SU-DHL-6 (cell line): Measurements from ENCODE around the gene SLX9.
A peak's percentile ranks its signal among the peaks of the same experiment; 100 is the strongest.

Experiments
- H2AFZ ChIP-seq: fragments of 200-600 bp; sonication (generic); 2 replicates; pipeline ENCODE4 v1.6.1; 2014; ENCODE audit warnings: low read depth, mild to moderate bottlenecking, moderate library complexity, mixed read lengths, antibody characterized with exemption, low read length; ENCODE audit not compliant: severe bottlenecking
- H3F3A ChIP-seq: fragments of 200-600 bp; shearing (Covaris generic); 2 replicates; pipeline ENCODE4 v1.6.0; 2016; ENCODE audit warnings: antibody characterized with exemption, mild to moderate bottlenecking; ENCODE audit not compliant: insufficient read depth
- H3K27ac ChIP-seq: fragments of 200-600 bp; sonication (generic); 2 replicates; pipeline ENCODE4 v1.5.1; 2016; ENCODE audit warnings: low read depth, mild to moderate bottlenecking, low read length, moderate library complexity, mixed read lengths
- H3K27me3 ChIP-seq: fragments of 200-600 bp; sonication (generic), shearing (Covaris generic); 2 replicates; pipeline ENCODE4 v1.6.0; 2014; ENCODE audit warnings: mild to moderate bottlenecking, low read length
- H3K36me3 ChIP-seq: fragments of 200-600 bp; sonication (generic); 2 replicates; pipeline ENCODE4 v1.6.1; 2014; ENCODE audit warnings: mild to moderate bottlenecking, low read length, mixed read lengths
- H3K4me2 ChIP-seq: fragments of 300-600, 200-600 bp; shearing (Covaris generic), sonication (generic); 2 replicates; pipeline ENCODE4 v1.6.0; 2014; ENCODE audit warnings: low read length, low read depth, mild to moderate bottlenecking; ENCODE audit not compliant: poor library complexity, severe bottlenecking
- H3K4me3 ChIP-seq: fragments of 200-600 bp; sonication (generic); 2 replicates; pipeline ENCODE4 v1.5.1; 2014; ENCODE audit warnings: antibody characterized with exemption, low read length, mild to moderate bottlenecking, mixed read lengths; ENCODE audit not compliant: insufficient read depth, poor library complexity, severe bottlenecking
- H3K79me2 ChIP-seq: fragments of 200-600 bp; sonication (generic); 2 replicates; pipeline ENCODE4 v1.6.1; 2014; ENCODE audit warnings: mild to moderate bottlenecking, low read length, moderate library complexity; ENCODE audit not compliant: insufficient read depth
- H3K9ac ChIP-seq: fragments of 200-600 bp; sonication (generic); 2 replicates; pipeline ENCODE4 v1.7.0; 2014; ENCODE audit warnings: mild to moderate bottlenecking, low read length
- H3K9me2 ChIP-seq: fragments of 200-600 bp; sonication (generic); replicated peaks from 2 replicates; pipeline ENCODE4 v1.6.1; 2014; ENCODE audit warnings: low read length; ENCODE audit not compliant: insufficient read depth
- H3K9me3 ChIP-seq: fragments of 200-600 bp; sonication (generic); 2 replicates; pipeline ENCODE4 v1.6.1; 2014; ENCODE audit warnings: low read length, mixed read lengths; ENCODE audit not compliant: insufficient read depth
- H4K20me1 ChIP-seq: fragments of 200-600 bp; sonication (generic); 2 replicates; pipeline ENCODE4 v1.6.1; 2014; ENCODE audit warnings: low read depth, mild to moderate bottlenecking, antibody characterized with exemption, low read length, moderate library complexity, mixed read lengths
- EZH2phosphoT487 ChIP-seq: fragments of 200-600 bp; sonication (generic), shearing (Covaris generic); conservative IDR thresholded peaks from 2 replicates; pipeline ENCODE4 v1.6.1; 2018; ENCODE audit warnings: mild to moderate bottlenecking, antibody characterized with exemption, low read length, moderate library complexity, mixed read lengths
- TF ChIP-seq, protein P1 (sequence below): fragments of 200-600 bp; sonication (generic); IDR thresholded peaks from one replicate; pipeline ENCODE4 v1.5.1; 2017; ENCODE audit warnings: antibody characterized with exemption, mild to moderate bottlenecking, low read length, moderate library complexity; ENCODE audit not compliant: insufficient read depth, poor library complexity, severe bottlenecking

SLX9 gene

DNA sequence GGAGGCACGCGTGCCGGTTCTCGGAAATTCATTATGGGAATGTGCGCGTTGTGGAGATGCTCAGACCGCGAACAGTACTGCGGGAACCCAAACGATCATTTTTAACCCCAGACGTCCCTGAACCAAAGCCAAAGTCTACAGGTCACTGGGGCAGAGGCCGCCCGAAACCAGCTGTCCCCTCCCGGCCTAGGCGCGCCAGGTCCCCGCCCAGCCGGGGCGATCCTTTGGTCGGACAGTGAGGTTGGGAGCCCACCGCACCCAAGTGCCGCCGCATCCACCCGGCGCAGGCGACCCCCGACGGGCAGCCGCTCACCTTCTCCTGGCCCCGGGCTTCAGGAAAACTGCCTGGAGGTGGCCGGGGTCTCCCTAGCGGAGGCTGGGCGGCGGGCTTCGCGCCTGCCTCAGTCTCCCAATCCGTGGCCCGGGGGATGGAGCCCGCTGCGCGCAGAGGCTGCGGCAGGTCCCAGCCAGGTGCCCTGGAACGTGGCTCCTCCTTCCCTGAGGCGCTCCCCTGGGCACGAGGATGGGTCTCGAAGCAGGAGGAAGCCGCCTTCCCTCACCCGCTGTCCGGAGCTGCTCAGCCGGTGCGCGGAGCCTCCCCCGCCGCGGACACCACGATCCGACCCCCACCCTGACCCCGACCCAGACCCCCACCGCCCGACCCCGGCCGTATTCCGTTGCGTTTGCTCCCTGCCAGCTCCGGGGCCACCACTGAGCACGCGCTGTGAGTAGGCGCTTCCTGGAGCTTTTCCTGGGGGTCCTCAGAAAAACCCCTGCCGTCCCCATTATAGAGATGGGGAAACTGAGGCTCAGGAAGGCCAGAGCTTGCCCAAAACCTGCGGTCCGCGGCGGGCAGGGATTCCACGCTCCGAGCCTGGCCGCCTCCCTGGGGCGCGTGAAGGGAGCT is 8.1 kb upstream of the SLX9 start:
- H3K27me3 ChIP-seq = no peaks in the 10 kb centered on the region

DNA sequence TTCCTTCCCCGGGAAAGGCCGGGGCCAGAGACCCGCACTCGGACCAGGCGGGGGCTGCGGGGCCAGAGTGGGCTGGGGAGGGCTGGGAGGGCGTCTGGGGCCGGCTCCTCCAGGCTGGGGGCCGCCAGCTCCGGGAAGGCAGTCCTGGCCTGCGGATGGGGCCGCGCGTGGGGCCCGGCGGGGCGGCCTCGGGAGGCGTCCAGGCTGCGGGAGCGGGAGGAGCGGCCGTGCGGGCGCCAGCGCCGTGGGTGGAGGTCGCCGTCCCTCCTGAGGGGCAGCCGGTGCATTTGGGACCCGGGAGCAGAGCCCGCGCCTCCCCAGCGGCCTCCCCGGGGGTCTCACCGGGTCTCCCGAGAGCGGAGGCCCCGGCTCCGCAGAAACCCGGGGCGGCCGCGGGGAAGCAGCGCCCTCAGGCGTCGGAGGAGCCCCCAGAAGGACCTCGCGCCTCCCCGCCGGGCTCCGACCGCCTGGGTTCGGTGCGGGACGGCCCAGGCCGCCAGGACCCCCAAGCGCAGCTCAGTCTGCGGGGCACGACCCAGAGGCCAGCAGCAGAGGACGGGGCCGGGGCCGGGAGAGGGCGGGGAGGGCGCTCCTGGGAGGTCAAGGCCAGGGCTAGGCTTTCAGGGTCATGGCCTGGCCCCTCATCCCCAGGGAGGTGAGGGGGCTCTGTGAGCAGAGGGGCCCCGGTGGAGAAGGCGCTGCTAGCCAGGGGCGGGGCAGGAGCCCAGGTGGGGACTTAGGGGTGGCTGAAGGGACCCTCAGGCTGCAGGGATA is 7.2 kb upstream of the SLX9 start:
- Histone ChIP-seq H3F3A (no peaks in the 10 kb centered on the region), H3K9me3 (no peaks in the 10 kb centered on the region), H4K20me1 (no peaks in the 10 kb centered on the region), H2AFZ (no peak overlapping the region), H3K27me3 (no peaks in the 10 kb centered on the region), H3K9ac (no peak overlapping the region), H3K9me2 (no peaks in the 10 kb centered on the region), H3K4me2 (peak overlapping the region; percentile 25), H3K27ac (no peak overlapping the region), H3K36me3 (no peaks in the 10 kb centered on the region), H3K79me2 (no peaks in the 10 kb centered on the region), H3K4me3 (no peak overlapping the region)
- TF ChIP-seq EZH2phosphoT487 = no peak
- TF ChIP-seq, protein P1, sequence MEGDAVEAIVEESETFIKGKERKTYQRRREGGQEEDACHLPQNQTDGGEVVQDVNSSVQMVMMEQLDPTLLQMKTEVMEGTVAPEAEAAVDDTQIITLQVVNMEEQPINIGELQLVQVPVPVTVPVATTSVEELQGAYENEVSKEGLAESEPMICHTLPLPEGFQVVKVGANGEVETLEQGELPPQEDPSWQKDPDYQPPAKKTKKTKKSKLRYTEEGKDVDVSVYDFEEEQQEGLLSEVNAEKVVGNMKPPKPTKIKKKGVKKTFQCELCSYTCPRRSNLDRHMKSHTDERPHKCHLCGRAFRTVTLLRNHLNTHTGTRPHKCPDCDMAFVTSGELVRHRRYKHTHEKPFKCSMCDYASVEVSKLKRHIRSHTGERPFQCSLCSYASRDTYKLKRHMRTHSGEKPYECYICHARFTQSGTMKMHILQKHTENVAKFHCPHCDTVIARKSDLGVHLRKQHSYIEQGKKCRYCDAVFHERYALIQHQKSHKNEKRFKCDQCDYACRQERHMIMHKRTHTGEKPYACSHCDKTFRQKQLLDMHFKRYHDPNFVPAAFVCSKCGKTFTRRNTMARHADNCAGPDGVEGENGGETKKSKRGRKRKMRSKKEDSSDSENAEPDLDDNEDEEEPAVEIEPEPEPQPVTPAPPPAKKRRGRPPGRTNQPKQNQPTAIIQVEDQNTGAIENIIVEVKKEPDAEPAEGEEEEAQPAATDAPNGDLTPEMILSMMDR = peak; percentile 11

More for the DNA sequence above, 8.1 kb upstream of the SLX9 start:
- Histone ChIP-seq H3K27ac (no peak overlapping the region), H3F3A (no peaks in the 10 kb centered on the region), H3K79me2 (no peaks in the 10 kb centered on the region), H3K4me2 (peak overlapping the region; percentile 33), H3K9me3 (no peaks in the 10 kb centered on the region), H4K20me1 (no peaks in the 10 kb centered on the region), H3K9ac (no peak overlapping the region; the same call in 1 of the 2 replicates), H2AFZ (no peak overlapping the region), H3K36me3 (no peaks in the 10 kb centered on the region), H3K9me2 (no peaks in the 10 kb centered on the region), H3K4me3 (no peak overlapping the region)
- 0 out of 2 replicates have a peak, but pooled peaks have one; percentile 84 for TF ChIP-seq EZH2phosphoT487
- TF ChIP-seq, protein P1 = no peak

DNA sequence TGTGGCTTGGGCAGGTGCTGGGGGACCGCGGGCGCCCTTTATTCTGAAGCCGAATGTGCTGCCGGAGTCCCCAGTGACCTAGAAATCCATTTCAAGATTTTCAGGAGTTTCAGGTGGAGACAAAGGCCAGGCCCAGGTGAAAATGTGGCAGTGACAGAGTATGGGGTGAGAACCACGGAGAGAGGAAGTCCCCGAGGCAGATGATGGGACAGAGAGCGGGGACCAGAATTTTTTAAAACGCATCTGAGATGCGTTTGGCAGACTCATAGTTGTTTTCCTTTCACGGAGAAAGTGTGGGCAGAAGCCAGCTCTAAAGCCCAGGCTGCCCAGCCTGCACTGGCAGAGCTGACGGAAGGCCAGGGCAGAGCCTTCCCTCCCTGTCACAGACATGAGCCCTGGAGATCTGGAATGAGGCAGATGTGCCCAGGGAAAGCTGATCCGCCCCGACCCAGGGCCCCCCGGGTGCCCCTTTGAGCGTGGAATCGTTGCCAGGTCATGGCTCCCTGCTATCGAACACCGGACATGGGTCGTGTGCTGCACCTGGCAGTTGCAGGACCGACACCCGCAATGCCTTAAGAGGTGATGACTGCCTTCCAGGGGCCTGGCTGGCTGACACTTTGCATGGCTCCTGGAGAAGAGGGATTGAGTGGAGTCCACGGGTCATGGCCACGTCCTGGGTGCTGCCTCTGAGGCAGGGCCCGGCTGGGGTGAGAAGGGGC is 6.5 kb upstream of the SLX9 start:
- Histone ChIP-seq H2AFZ (no peak overlapping the region), H3K27ac (no peak overlapping the region), H3F3A (no peaks in the 10 kb centered on the region), H3K36me3 (no peaks in the 10 kb centered on the region), H3K9ac (no peak overlapping the region), H3K27me3 (no peaks in the 10 kb centered on the region), H4K20me1 (no peaks in the 10 kb centered on the region), H3K4me3 (no peak overlapping the region), H3K9me3 (no peaks in the 10 kb centered on the region), H3K79me2 (no peaks in the 10 kb centered on the region), H3K4me2 (no peak overlapping the region), H3K9me2 (no peaks in the 10 kb centered on the region)
- TF ChIP-seq, protein P1 = no peak
- TF ChIP-seq EZH2phosphoT487 = no peak
